GM18870 (cell line): ENCODE measurements around the gene ATP8A2.
A peak's percentile ranks its signal among the peaks of the same experiment; 100 is the strongest.

Source experiments
- ATAC-seq: cut with Tn5 transposase; IDR thresholded peaks from one replicate; pipeline ENCODE4 v1.9.1; 2021; ENCODE audit warnings: moderate library complexity; ENCODE audit not compliant: unreplicated experiment

Gene ATP8A2

DNA sequence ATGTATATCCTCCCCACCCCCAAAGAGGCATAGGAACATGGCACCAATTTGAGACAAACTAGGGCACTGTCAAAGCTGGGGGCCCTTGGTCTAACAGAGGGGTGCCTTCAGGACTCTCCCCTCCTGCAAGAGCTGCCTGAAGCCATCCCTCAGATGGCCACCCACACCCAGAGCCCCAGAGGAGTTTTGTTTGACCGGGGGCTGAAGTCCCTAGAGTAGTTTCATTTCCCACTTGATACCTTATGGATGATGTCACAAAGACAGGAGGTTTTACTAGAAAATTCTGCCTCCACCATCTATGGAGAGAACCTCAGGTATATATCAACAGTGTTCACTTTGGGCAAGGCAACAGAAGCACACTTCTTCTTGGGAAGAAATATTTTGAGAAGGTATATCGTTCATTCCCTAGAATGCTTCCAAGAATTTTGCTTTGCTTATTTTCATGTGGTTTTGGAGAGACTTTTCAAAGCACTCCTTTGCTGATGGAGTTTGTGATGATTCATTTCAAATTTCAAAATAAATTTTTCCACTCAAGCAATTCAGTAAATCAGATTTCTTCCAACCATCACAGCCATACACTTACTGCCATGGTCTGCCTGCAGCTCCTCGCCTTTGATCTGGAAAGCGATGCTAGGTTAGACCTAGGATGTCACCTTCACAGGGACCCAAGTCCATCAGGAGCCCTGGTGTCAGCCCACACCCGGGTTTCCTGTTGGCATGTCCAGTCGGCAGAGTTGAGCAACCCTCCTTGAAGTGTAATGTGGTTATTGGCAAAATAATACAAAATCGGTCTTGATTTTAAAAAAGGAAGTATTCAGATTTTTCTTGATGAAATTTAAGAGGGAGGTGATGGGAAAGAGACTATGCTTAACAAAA, 473.0 kb downstream of the ATP8A2 start:
- ATAC-seq = no peak

DNA sequence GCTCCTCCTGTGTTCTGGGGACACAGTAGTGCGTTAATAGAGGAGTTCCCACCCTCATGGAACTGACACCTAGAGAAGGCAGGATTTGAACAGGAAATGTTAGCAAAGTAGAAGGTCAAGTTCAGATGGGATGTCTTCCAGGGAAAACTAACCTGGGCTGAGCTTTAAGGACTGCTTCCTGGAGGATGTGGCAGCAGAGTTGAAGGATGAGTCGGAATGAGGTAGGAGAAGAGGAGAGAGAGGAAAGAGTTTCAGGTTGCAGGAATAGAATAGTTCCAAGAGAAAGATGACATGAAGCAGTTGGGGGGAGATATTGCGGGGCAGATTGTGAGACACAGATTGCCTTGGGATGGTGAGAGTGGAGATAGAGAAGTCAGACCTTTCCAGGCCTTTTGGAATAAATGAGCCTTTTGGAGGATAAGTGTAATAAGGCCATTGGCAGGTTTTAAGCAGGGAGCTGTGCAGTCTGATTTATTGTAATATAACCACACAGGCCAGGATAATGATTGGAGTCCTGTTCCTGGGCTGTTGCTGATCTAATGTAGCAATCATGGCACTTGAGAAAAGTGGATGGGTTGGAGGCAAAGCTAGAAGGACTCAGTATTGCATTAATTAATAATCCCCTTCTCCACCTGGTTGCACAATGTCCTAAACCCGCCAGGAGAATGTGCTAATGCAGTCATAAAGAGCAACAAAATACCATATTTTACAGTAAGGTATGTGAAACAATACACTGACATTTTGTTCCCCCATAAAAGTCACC, 474.6 kb downstream of the ATP8A2 start:
- ATAC-seq = no peak

DNA sequence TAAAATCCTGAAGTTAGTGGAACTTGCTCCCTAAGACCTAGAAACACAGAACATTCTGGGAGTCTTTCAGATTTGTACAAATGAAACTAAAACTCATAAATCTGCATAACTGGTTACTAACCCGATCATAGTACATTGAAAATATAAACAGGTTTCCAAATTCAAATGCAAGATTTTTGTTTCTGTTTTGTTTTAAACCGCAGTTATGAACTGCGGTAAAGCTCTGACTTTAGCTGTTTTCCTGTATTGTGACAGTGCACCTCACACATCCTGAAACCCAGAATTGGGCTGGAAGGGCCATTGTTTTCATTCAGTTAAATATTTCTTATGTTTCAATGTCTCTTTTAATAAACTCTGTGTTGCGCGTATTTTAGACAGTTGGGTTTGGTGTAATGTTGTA, 475.4 kb downstream of the ATP8A2 start:
- ATAC-seq = peak; percentile 89

- ATAC-seq = no peak
Observed at GRCh38 chr13:25847635-25848626, 476.2 kb downstream of the ATP8A2 start.

GRCh38 chr13:25848812-25849745, 477.3 kb downstream of the ATP8A2 start:
- ATAC-seq = no peak

DNA sequence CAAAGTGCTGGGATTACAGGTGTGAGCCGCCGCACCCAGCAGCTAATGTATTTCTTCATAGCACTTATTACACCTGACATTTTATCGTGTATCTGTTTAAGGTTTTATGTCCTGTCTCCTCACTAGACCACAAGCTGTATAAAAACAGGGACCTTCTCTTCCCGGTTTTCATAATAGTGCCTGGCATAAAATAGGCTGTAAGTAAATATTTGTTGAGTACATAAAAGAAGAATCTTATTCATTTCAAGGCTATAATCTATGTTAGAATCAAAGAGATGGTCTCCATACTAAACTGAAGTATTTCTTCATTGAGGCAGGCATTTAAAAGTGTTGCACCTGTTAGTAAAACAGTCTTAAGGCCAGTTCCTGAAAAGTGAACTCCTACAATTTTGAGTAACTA, 486.1 kb downstream of the ATP8A2 start:
- no peak for ATAC-seq

DNA sequence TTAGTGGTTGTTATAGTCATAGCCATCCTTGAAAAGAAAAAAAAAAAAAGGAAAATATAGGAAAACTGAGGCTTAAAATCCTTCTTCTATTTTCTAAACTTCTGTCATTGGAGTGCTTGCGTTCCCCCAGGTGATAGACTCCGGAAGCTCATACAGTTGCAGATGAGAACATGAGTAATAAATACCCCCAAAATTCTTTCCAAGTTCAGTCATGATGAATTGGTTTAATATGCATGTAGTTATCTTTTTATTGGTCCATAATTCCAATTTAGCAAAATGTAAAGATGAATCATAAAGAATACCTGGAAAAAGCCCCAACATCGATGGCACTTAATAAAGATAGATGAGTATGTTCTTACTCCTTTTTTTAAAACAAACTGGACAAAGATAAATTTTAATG, 487.8 kb downstream of the ATP8A2 start:
- no peak for ATAC-seq

GRCh38 chr13:25860265-25860664, 488.5 kb downstream of the ATP8A2 start:
- no peak for ATAC-seq

DNA sequence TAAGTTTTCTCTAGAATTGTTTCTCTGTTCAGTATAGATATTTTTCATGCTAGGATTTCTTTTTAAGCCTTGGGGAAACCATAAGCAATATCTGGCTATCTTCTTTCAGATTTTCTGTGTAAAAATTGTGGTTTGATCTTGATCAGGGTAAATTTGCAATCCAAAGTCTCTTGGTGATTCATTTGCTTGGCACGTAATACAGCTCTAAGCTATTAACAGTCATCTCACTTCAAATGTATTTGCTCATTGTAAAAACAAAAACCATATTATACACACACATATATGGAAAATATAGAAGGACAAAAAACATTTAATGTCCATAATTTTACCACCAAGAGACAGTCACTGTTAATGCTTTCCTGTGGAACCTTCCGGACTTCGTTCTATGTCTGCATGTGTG, 489.1 kb downstream of the ATP8A2 start:
- ATAC-seq = no peak

DNA sequence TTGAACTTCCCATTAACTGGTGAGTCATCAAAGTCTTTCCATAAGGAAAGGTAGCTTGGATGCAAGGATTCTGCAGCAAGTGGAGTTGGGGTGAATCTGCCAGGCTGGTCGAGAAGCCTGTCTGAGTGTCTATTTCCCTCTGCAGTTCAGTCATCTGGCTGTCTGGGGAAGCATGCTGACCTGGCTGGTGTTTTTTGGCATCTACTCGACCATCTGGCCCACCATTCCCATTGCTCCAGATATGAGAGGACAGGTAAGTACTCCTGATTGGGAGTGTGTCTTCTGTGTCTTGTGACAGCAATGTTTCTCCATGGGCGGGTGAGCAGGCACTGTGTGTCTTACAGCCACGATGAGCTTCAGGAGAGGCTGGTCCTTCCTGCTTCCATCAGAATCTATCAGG, 490.4 kb downstream of the ATP8A2 start:
- ATAC-seq = no peak

- ATAC-seq = no peak
Observed at GRCh38 chr13:25864116-25864515, 492.3 kb downstream of the ATP8A2 start.

DNA sequence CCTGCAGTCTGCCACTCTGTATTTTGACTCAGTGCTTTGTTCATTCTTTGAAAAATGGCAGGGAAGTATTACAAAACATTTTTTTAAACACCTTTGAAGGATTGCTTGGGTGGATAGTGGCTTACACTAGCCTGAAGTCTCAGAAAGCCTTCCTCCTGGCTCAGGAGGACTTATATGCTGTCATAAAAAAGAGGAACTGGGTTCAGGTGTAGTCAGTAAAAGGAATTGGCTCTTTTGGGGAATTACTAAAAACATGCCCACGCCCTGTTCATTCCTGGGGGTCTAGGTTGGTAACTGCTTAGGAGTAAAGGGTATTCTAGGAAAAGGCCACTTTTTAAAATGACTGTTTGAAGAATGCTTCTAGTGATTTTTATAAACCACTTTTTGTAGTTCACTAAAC, 493.2 kb downstream of the ATP8A2 start:
- ATAC-seq = no peak

DNA sequence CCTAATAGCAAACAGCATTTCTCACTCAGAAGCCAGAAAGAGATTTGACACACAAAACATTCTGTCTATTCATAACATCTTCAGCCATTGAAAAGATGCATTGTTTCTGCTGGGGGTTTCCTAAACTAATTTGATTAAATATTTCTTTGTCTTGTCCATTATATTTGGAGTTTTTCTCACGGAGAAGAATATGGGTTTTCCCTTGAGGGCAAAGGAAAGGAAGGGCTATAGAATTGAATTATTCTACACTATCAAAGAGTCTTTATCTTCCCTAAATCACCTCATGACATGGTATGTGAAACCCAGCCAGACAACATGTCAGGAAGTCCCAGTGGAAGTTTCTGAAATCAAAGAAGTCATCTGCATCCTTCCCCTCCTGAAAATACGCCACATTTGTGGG, 493.6 kb downstream of the ATP8A2 start:
- ATAC-seq = no peak

GRCh38 chr13:25867038-25867437, 495.3 kb downstream of the ATP8A2 start:
- no peak for ATAC-seq

DNA sequence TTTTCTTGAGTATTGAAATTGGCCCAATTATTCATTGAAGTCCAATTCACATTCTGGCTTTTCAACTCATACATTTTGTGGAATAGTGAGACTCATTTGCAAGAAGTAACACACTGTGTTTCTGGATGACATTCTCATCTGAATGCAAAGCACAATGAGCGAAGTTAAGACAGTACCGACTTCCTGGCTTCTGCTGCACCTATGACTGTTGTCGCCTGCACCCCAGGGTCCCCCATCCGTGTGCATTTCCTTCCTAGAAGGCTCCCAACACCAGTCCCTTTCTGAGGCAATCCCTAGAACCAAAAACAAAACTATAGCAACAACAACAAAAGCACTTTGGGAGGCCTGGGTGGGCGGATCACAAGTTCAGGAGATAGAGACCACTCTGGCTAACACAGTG, 496.7 kb downstream of the ATP8A2 start:
- no peak for ATAC-seq

DNA sequence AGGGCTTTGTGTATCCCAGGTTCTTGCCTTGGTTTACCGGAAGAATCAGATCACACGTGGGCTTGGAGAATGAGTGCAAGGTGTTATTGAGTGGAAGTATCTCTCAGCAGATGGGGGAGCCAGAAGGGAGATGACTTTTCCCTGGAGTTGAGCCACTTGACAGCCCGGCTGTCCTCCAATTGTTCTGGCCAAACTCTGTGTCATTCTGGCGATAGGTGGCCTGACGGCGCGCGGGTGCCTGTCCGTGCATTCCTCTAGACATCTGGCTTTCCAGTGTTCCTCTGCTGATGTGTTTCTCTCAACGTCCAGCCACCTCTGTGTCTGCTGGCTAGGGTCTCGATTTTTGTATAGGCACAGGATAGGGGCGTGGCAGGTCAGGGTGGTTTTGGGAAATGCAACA, 498.2 kb downstream of the ATP8A2 start:
- ATAC-seq = no peak

DNA sequence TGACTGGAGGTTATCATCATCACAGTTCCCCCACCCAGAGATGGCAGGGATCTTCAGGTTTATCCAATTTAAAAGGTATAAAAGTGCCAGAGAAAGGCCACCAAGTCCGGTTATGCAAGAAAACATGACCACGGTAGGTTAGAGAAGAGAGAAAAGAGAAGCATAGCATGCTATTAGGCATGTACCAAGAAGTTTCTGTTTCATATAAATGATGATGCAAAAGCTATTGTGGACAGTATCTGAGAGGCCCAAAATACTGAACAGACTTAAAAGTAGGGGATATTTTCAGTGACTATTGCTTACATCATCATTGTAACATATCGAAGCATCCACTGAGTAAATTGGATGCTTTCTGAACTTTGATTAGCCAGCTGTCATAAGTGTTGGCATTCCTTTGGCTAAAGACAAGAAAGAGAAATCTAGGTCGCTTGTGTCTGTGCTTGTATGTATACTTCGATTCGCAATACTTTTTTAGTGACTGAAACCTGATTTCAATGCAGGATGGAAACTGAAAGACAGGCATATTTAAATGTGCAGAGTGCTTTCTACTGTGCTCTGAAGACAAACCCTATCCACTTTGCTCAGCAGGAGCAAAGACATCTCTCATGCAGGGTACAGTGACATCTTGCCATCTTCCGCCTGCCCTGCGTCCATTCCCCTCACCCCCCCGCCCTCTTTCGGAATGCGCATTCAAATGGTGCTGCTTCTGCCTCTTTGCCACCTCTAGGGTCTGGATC, 499.8 kb downstream of the ATP8A2 start:
- no peak for ATAC-seq

GRCh38 chr13:25872481-25873241, 500.9 kb downstream of the ATP8A2 start:
- no peak for ATAC-seq

GRCh38 chr13:25873242-25873612, 501.5 kb downstream of the ATP8A2 start:
- no peak for ATAC-seq
